K562 (cell line): ENCODE results near the gene IGFBP4. TPM values are rescaled to one million over a fixed set of nuclear protein-coding genes. Genes with fewer than 3 reads are reported as not detected.

ENCODE experiments used
- ATAC-seq: fragments of 200-7000 bp; cut with Tn5 transposase; 3 replicates; pipeline ENCODE4 v1.9.1; 2020; ENCODE audit warnings: moderate library complexity
- BruUV-seq: library from RNA; stranded (reverse); fragments of 400-500 nt; replicated peaks from 2 replicates; lab custom pipeline; 2021; lab: Mats Ljungman, UMichigan
- CTCF ChIA-PET: fragments of 300-600 bp; formaldehyde crosslinking; extraction: SDS; loops from one replicate; lab custom pipeline; 2021; ENCODE audit warnings: low intra/inter-chr PET ratio; lab: Yijun Ruan, JAX
- POLR2A ChIA-PET: fragments of 300-600, 350-650 bp; sonication (Branson Sonifier 250); formaldehyde crosslinking; extraction: SDS; loops from one replicate; lab custom pipeline; 2021; ENCODE audit warnings: antibody characterized with exemption, inconsistent platforms; lab: Yijun Ruan, JAX
- DNase-seq, 4 experiments: peaks; one replicate each; pipeline versions ENCODE4 v3.0.0 to v3.0.0-alpha.2; 2011 to 2018; ENCODE audit warnings: low spot score in 3 of 4, mixed read lengths in 3 of 4; ENCODE audit errors: extremely low read depth in 1 of 4
- FAIRE-seq: peaks from 2 replicates; lab custom pipeline; 2011; peaks lifted over from hg19 to GRCh38; lab: Jason Lieb, UNC
- H2AFZ ChIP-seq: 2 replicates; pipeline ENCODE4 v1.6.0; 2011; ENCODE audit warnings: low read depth, low read length, control low read depth, inconsistent platforms
- H3K27ac ChIP-seq: fragments of 200-600 bp; 3 replicates; pipeline ENCODE4 v1.8.0; 2011; ENCODE audit warnings: low read depth, mild to moderate bottlenecking, control low read depth, inconsistent platforms, low read length, moderate library complexity, mixed read lengths; ENCODE audit errors: extremely low read depth
- H3K27me3 ChIP-seq, 2 experiments: fragments of 300-600 bp in 1 of 2; 2 replicates in 1 of 2; 3 replicates in 1 of 2; pipeline versions ENCODE4 v1.6.0 to v1.8.0; 2011; ENCODE audit warnings: inconsistent platforms in 2 of 2, low read length in 2 of 2, mild to moderate bottlenecking in 1 of 2, mixed read lengths in 1 of 2, moderate library complexity in 1 of 2; ENCODE audit not compliant: control insufficient read depth in 2 of 2, insufficient read depth in 2 of 2
- H3K36me3 ChIP-seq: fragments of 300-600 bp; 3 replicates; pipeline ENCODE4 v1.8.0; 2011; ENCODE audit warnings: mild to moderate bottlenecking, low read length, inconsistent platforms; ENCODE audit not compliant: control insufficient read depth, insufficient read depth
- H3K4me1 ChIP-seq, 2 experiments: fragments of 200-600 bp in 1 of 2; replicated peaks in 1 of 2; 2 replicates in 1 of 2; 3 replicates in 1 of 2; pipeline versions ENCODE4 v1.5.1 to v1.8.0; 2011; ENCODE audit warnings: inconsistent platforms in 2 of 2, low read length in 2 of 2, mild to moderate bottlenecking in 1 of 2, mixed read lengths in 1 of 2, moderate library complexity in 1 of 2; ENCODE audit not compliant: control insufficient read depth in 2 of 2, insufficient read depth in 2 of 2
- H3K4me2 ChIP-seq: 2 replicates; pipeline ENCODE4 v1.6.1; 2011; ENCODE audit warnings: low read length, control low read depth, inconsistent platforms, mixed read lengths; ENCODE audit not compliant: insufficient read depth
- H3K4me3 ChIP-seq: fragments of 200-600 bp; sonication (generic), shearing (Covaris generic); 2 replicates; pipeline ENCODE4 v1.5.1; 2016; ENCODE audit warnings: control low read depth, inconsistent platforms
- H3K79me2 ChIP-seq: fragments of 200-600 bp; 3 replicates; pipeline ENCODE4 v1.8.0; 2011; ENCODE audit warnings: low read length, inconsistent platforms; ENCODE audit not compliant: control insufficient read depth, insufficient read depth
- H3K9ac ChIP-seq, 2 experiments: 2 replicates each; pipeline versions ENCODE4 v1.6.0 to v1.6.1; 2011; ENCODE audit warnings: low read depth in 2 of 2, low read length in 2 of 2, control low read depth in 1 of 2, inconsistent platforms in 1 of 2, mild to moderate bottlenecking in 1 of 2, mixed read lengths in 1 of 2; ENCODE audit not compliant: insufficient read depth in 1 of 2
- H3K9me1 ChIP-seq: one replicate; pipeline ENCODE4 v1.6.0; 2011; ENCODE audit warnings: inconsistent platforms, mild to moderate bottlenecking, low read length, moderate library complexity; ENCODE audit not compliant: control insufficient read depth, insufficient read depth
- H3K9me3 ChIP-seq: replicated peaks from 2 replicates; pipeline ENCODE4 v1.5.1; 2011; ENCODE audit warnings: low read depth, low read length, inconsistent platforms; ENCODE audit not compliant: control insufficient read depth, insufficient read depth
- H4K20me1 ChIP-seq: replicated peaks from 2 replicates; pipeline ENCODE4 v1.6.1; 2011; ENCODE audit warnings: low read length, inconsistent platforms, mixed read lengths; ENCODE audit not compliant: control insufficient read depth, insufficient read depth
- SMAD4 ChIP-seq: fragments of 250-450 bp; sonication (Bioruptor Pico); conservative IDR thresholded peaks from 2 replicates; pipeline ENCODE4 v1.8.0; 2021; ENCODE audit warnings: inconsistent platforms, mild to moderate bottlenecking, moderate library complexity
- WGBS: fragments of 100-300 bp; shearing (Covaris generic); methylation state at CpG from one replicate; pipeline ENCODE4 v1.1.6; 2016; ENCODE audit warnings: low coverage, mixed read lengths; ENCODE audit not compliant: insufficient coverage; ENCODE audit errors: missing lambda C conversion rate; 5-methylcytosine and 5-hydroxymethylcytosine counted together
- in situ Hi-C: fragments of 300-500 bp; cut with MboI; formaldehyde crosslinking; loops from 4 replicates; pipeline ENCODE4 v1.15.0; 2018; ENCODE audit warnings: inconsistent platforms, mixed read lengths
- intact Hi-C: fragments of 100-400 bp; cut with micrococcal nuclease; formaldehyde crosslinking; loops from 2 replicates; pipeline ENCODE4 v1.14.2; 2022
- polyA plus RNA-seq, 8 experiments: library from polyadenylated mRNA; depleted of rRNA in 4 of 8; stranded (reverse) in 5 of 8; unstranded in 3 of 8; fragments of >200 nt; fragmentation: Nextera tagmentation in 2 of 8; fragmentation: Illumina TruSeq in 1 of 8; extraction: Ambion mirVana in 2 of 8; extraction: Trizol in 1 of 8; gene quantifications; 2 replicates each; pipeline versions ENCODE4 v1.2.1 to v1.2.3, GENCODE V29; 2011 to 2014; ENCODE audit warnings: inconsistent platforms in 1 of 8, missing spikeins in 1 of 8
- total RNA-seq, 7 experiments: library from RNA; depleted of rRNA in 6 of 7; stranded (reverse); fragments of >200 nt in 6 of 7; fragmentation: Illumina TruSeq in 2 of 7; extraction: Trizol in 2 of 7; gene quantifications; 2 replicates each; pipeline versions ENCODE4 v1.2.1 to v1.2.3, GENCODE V29; 2011 to 2021; ENCODE audit warnings: low replicate concordance in 1 of 7
- TF ChIP-seq, protein P1 (sequence below), 3 experiments: fragments of 200-800 bp in 1 of 3; fragments of 250-450 bp in 1 of 3; fragments of 450-650 bp in 1 of 3; sonication (Bioruptor Pico) in 1 of 3; sonication (Bioruptor generic) in 1 of 3; formaldehyde crosslinking in 1 of 3; IDR thresholded peaks; 2 replicates each; pipeline versions ENCODE4 v1.6.1 to v1.8.0; 2016 to 2022; ENCODE audit warnings: mild to moderate bottlenecking in 2 of 3, missing genetic modification characterization in 2 of 3, missing compliant biosample characterization in 1 of 3, moderate library complexity in 1 of 3
- TF ChIP-seq, protein P2 (sequence below): sonication (generic); formaldehyde crosslinking; IDR thresholded peaks from 2 replicates; pipeline ENCODE4 v1.5.0; 2020; ENCODE audit warnings: missing genetic modification reagents

The IGFBP4 gene
- total and polyA plus RNA-seq, 9 of the 15 experiments (the other 6 are each of a cell fraction or from before 2014, with no cell fraction given), result 8.8 to 99.8 (median 18.6) TPM

DNA sequence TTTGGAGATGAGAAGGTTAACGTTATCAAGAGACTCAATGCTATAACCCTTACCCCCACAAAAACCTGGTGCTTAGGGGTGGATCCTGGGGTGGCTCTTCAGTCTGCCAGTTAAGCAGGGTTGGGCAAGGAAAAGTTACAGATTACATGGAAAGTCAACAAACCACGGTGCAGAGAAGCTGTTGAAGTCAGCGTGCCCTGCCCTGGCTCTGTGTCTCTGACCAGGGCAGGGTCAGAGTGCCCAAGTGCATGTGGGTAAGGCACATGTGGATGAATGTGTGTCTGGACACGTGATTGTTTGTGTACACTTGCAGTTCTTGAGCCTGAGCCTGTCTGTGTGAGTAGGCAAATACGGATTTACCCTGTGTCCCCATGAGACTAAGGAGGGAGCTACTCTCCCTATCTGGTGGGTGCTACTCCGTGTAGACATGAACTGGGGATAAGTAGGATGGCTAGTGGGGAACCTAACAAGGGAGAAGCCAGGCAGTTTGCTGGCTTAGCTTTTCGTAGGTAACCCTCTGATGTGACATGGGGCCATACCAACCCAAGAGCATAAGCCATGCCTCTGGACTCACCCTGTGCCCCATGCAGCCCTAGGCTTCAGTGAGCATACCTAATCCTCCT lies 5.5 kb downstream of the IGFBP4 start:
- no peak overlapping the region for H3K4me3 ChIP-seq
- no peak overlapping the region for H3K27ac ChIP-seq
- no peaks in the 10 kb centered on the region for H3K27me3 ChIP-seq
- H3K9me1 ChIP-seq, result no peaks in the 10 kb centered on the region
- H3K9ac ChIP-seq, result no peak overlapping the region
- DNase-seq (no peak), FAIRE-seq (no peak), ATAC-seq (no peak)
- H2AFZ ChIP-seq, result no peak overlapping the region
- BruUV-seq, result no TSS peak
- peaks cover 22 to 27% of the 10 kb centered on the region in 2 experiments for H3K4me1 ChIP-seq
- WGBS, result 38% methylated on average over 7 of the region's 7 CpGs
- ChIA-PET POLR2A (interaction anchor here (0.6 to 2.3 kb wide), 4 partner anchors 10 to 1229 kb away, joined by 3 to 6 read pairs (median 4); no protein-coding TSS in a partner anchor), CTCF (interaction anchor here (0.7 to 1.7 kb wide), 2 partner anchors 50 to 111 kb away, joined by 3 to 5 read pairs; no protein-coding TSS in a partner anchor)
- TF ChIP-seq, protein P1, sequence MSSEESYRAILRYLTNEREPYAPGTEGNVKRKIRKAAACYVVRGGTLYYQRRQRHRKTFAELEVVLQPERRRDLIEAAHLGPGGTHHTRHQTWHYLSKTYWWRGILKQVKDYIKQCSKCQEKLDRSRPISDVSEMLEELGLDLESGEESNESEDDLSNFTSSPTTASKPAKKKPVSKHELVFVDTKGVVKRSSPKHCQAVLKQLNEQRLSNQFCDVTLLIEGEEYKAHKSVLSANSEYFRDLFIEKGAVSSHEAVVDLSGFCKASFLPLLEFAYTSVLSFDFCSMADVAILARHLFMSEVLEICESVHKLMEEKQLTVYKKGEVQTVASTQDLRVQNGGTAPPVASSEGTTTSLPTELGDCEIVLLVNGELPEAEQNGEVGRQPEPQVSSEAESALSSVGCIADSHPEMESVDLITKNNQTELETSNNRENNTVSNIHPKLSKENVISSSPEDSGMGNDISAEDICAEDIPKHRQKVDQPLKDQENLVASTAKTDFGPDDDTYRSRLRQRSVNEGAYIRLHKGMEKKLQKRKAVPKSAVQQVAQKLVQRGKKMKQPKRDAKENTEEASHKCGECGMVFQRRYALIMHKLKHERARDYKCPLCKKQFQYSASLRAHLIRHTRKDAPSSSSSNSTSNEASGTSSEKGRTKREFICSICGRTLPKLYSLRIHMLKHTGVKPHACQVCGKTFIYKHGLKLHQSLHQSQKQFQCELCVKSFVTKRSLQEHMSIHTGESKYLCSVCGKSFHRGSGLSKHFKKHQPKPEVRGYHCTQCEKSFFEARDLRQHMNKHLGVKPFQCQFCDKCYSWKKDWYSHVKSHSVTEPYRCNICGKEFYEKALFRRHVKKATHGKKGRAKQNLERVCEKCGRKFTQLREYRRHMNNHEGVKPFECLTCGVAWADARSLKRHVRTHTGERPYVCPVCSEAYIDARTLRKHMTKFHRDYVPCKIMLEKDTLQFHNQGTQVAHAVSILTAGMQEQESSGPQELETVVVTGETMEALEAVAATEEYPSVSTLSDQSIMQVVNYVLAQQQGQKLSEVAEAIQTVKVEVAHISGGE (CRISPR knock-in tag; IDR thresholded peaks at IDR 0.05), result peak in 1 of 3 experiments; percentile 87; a peak in 1 of 6 replicates
- no peak for TF ChIP-seq SMAD4
- TF ChIP-seq, protein P2, sequence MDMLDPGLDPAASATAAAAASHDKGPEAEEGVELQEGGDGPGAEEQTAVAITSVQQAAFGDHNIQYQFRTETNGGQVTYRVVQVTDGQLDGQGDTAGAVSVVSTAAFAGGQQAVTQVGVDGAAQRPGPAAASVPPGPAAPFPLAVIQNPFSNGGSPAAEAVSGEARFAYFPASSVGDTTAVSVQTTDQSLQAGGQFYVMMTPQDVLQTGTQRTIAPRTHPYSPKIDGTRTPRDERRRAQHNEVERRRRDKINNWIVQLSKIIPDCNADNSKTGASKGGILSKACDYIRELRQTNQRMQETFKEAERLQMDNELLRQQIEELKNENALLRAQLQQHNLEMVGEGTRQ (CRISPR knock-in tag), result 0 out of 2 replicates have a peak, but pooled peaks have one; percentile 2
- in situ Hi-C loops, result no loop called here
- no peaks in the 10 kb centered on the region for H3K9me3 ChIP-seq
- peaks cover 27% of the 10 kb centered on the region for H3K79me2 ChIP-seq
- intact Hi-C loops, result no loop called here
- no peaks in the 10 kb centered on the region for H4K20me1 ChIP-seq
- peaks cover 14% of the 10 kb centered on the region; the same call in 2 of the 3 replicates for H3K36me3 ChIP-seq
- H3K4me2 ChIP-seq, result no peak overlapping the region
